Stomach (tissue), 4 donors: ENCODE results near the gene USP13.

Experiments used
- CTCF ChIP-seq, 7 experiments: fragments of 450-650 bp in 4 of 7; fragments of 200-600 bp in 3 of 7; sonication (generic) in 3 of 7; IDR thresholded peaks; one replicate each; pipeline ENCODE4 v1.5.1; 2016 to 2019; ENCODE audit warnings: antibody characterized with exemption in 7 of 7, control low read depth in 2 of 7, mild to moderate bottlenecking in 1 of 7
- POLR2A ChIP-seq, 4 donors: fragments of 450-650 bp; IDR thresholded peaks; one replicate each; pipeline ENCODE4 v1.6.1; 2016; ENCODE audit warnings: antibody characterized with exemption in 4 of 4, control low read depth in 2 of 4, mild to moderate bottlenecking in 1 of 4, moderate library complexity in 1 of 4

- no peak for TF ChIP-seq CTCF (IDR thresholded peaks at IDR 0.05)
- no peak for TF ChIP-seq POLR2A (IDR thresholded peaks at IDR 0.05)
Measured at GRCh38 chr3:179732661-179733348, 80.0 kb downstream of the USP13 start.
